Measurements from ENCODE around the gene ABCA1.
"Not testable (repeated sequence)": the region's sequence is repeated elsewhere in the genome, so short reads cannot be mapped to it uniquely, and the experiment has no call there.

The ABCA1 gene

DNA sequence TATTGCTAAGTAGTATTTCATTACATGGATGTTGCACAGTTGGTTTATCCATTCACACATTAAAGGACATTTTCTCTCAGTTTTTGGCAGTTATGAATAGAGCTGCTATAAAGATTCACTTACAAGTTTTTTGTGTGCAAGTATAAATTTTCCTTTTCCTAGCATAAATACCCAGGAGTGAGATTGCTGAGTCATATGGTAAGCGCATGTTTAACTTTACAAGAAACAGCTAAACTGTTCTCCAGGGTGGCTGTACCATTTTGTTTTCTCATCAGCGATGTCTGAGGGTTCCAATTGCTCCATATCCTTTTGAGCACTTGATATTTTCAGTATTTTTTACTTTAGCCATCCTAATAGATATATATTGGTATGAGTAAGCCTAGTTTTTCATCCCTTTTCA lies 16.4 kb upstream of the ABCA1 start:
- DNase-seq = no peak

DNA sequence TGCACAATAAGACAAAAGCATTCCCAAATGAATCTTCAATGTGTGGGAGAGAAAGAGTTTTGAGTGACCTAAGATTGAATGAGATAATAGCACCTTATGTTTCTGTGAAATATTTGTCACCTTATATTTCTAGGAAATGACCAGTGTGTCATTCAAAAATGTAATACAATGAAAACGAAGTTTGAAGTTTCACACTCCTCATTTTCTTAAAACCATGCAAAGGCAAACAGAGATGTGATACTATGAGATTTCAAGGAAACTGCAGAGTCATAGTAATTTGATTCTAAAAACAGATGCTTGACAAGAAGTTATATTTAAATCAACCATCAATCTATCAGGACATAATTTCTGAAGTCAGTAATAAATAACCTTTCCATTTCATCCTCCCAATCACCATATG lies 13.6 kb upstream of the ABCA1 start:
- DNase-seq = no peak

DNA sequence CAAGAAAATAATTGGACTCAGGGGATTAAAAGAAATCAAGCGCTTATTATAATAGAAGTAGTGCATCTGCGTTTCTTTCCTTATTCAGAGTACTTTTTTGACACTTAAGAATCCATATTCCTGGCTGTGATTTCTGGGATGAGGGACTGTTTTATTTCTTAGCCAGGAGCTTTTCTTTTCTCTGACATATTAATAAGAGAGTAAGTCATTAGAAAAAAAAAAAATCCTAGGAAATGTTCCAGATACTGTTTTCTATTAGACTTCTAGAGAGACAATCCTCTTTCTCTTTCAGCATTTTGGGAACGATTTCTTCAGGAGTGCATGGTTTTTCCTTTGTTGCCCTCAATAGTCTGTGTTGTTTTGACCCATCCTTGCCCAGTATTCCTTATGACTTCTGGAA lies 8.3 kb upstream of the ABCA1 start:
- DNase-seq = no peak

DNA sequence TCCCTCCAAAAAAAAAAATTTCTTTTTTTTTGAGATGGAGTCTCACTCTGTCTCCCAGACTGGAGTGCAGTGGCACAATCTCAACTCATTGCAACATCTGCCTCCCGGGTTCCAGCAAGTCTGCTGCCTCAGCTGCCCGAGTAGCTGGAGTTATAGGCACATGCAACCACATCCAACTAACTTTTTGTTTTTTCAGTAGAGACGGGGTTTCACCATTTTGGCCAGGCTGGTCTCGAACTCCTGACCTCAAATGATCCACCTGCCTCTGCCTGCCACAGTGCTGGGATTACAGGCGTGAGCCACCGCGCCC lies 7.5 kb upstream of the ABCA1 start:
- not testable (repeated sequence) for DNase-seq

DNA sequence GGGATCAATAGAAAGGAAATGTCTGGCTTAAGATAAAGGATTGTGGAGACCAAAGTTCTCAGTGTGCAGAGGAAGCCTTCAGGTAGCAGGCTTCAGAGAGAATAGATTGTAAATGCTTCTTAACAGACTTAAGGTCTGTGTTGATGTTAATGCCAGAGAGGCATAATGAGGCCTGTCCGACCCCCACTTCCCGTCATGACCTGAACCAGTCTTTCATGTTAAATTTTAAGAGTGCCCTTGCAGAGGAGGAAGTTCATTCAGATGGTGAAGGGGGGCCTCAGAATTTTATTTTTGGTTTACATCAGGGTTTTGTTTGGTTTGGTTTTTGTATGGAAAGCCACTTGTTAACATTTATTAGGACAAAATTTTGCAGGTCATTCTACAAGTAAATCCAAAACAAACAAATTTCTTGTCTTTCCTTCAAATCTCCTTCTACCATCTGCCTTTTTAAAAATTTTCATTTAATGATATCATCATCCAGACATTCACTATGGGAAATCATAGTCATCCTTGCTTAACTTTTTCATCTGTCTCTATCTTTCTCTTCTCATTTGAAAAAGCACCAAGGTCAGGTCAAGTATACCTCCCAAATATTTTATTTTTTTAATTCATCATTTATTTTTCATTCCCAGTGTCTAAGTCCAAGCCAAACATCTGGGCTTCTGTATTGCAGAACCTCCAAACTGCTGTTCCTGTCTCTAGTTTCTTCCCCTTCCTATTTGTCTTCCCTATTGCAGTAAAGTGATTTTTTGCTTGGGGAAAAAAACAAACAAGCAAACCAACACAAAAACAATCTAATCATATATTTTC lies 6.9 kb upstream of the ABCA1 start:
- DNase-seq = no peak

DNA sequence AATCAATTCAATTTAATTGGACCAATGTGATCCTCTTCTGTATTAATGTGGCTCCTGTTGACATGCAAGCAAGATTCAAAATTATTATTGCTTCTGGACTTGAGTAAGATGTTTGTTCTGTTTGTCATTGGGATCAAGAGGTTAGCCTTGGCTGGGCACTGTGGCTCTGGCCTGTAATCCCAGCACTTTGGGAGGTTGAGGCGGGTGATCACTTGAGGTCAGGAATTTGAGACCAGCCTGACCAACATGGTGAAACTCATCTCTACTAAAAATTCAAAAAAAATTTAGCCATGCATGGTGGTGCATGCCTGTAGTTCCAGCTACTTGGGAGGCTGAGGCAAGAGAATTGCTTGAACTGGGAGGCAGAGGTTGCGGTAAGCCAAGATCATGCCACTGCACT lies 5.1 kb upstream of the ABCA1 start:
- DNase-seq = not testable (repeated sequence)

DNA sequence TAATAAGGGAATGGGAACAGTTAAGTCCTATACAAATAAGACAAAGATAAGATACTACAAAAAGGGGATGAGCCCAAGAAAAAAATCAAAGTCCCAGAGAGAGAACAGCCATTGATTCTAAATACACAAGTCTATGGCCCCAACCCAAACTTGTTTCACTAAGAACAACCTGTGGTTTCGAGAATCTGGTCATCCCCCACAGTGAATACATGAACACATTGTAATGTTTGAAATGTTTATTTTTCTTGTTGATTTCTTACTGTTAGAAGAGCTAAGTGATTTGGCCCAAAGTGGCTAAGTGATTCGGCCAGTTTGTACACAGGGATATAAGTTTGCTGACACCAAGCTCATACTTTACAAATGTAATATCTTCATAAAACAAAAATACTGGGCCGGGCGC lies 3.3 kb upstream of the ABCA1 start:
- DNase-seq = no peak

DNA sequence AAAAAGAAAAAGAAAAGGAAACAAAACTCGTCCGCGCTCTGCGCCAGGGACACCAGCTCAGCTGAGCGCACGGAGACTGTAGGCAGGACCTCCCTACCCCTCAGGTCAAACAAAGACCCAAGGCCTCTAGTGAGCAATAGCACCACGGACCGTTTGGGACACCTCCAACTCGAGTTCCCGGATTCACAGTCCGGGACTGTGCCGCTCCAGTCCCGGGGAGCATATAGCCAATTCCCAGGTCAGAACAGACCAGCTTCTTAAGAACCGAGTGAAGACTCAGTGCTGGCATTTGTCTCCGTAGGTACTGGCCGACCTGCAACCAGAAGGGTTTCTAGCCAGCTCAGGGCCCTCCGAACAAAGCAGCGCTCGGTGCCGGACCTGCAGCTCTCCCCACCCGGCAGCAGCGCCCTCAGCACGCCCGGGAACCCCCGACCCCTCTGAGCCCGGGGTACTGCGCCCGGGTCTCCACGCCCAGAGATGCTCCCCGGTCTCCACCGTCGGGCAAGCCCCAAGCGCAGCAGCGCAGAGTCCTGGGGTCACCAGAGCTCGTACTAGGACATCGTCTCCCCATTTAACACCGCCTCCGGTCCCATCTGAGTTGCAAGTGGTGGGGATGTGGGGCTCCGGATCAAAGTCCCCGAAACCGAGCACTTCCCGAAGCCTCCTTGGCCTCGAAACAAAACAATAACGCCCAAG lies 591 bp downstream of the ABCA1 start:
- DNase-seq = peak; percentile 68

DNA sequence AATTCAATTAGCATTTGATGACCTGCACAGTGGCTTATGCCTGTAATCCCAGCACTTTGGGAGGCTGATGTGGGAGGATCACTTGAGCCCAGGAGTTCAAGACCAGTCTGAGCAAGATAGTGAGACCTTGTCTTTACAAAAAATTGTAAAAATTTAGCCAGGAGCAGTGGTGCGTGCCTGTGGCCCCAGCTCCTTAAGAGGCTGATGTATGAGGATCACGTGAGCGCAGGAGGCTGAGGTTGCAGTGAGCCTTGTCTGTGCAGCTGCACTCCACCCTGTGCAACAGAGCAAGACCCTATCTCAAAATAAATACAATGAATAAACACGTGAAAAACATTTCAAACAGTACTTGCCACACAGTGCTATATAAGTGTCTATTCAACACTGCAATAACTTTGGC lies 4.2 kb downstream of the ABCA1 start:
- no peak for DNase-seq

DNA sequence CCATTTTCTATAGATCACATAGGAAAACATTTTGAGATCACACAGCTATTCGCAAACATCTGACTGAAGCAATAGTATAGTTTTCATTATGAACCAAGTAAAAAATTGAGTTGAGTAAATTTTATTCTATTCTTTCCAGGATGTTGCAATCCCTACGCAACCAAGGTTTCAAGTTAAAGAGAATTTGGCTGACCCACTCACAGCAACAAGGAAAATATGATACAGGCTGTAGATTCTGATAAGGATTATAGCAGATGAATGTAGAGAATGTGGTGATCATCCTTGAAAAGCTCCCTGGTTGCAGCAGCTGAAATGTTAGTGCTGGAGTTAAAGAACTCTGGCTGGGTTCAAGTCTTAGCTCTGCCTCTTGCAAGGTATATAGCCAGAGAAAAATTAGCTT lies 4.7 kb downstream of the ABCA1 start:
- no peak for DNase-seq

DNA sequence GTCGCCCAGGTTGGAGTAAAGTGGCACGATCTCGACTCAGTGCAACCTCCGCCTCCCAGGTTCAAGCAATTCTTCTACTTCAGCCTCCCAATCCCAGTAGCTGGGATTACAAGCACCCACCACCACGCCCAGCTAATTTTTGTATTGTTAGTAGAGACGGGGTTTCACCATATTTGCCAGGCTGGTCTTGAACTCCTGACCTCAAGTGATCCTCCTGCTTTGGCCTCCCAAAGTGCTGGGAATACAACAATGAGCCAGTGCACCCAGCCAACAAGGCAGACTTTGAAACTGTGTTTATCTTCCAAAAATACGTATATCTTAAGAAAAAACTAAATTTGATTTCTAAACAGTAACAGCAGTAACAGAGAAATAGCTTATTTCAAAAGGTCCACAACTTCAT lies 5.2 kb downstream of the ABCA1 start:
- DNase-seq = not testable (repeated sequence)

DNA sequence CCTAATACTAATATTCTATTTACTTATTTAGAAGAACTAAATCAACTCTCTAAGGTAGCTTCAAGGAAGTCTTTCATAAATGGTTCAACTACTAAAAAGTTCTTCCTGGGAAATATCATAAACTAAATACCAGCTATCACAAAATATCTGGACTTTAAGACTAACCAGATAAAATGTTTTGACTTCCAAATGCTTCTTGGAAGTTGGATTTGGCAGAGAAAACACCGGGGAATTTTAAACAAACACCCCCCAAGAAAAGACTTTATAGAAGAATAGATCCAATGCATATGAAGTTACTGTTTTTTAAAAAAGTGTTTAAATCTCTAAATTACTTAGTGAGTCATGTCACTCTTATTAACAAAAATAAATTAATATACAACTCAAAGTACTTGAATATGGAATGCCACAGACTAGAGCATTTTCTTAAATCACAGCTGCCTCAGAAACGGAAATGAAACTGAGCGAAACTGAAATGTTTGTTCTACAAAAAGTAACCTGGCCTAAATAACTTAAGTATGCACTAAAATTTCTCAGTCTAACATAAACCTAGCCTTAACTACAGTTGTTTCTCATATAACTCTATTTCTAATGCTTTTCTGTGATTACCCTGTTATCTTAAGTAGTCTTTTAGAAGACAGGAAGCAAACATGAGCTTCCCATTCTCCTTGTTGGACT lies 6.8 kb downstream of the ABCA1 start:
- no peak for DNase-seq

DNA sequence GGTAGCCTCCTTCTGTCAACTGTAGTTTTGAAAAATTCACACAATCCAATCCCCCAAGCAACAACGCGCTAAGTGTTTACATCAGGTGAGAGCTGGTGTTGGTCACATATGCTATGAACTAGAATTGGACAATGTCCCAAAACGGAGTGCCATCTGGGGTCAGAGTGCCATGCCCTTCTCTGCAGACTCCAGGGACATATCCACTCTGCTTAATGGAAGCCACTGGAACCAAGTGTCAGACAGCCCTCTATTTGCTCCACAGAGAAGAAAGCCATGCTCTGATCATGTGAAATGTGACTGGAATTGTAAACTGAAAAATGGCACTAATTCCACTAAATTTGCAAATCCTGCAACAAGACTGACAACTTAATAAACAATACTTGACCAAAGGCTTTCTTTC lies 12.2 kb downstream of the ABCA1 start:
- no peak for DNase-seq

DNA sequence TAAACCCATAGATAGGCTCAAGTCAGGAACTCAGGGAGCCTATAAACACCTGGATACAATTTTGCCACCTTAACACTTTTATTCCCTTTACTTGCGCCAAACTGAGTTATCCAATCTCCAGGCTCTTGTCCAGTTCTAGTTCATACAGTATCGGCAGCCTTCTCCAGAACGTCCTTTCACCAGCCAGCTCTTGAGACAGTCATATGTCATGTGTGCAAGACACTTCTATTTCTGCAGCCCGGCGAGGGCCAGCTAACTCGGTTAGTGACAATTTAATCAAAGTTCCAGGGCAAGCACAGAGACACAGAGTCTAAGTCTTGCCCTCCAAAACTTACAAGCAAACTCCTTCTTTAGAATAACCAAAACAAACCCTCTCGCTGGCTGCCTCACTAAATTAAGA lies 12.9 kb downstream of the ABCA1 start:
- DNase-seq = no peak

DNA sequence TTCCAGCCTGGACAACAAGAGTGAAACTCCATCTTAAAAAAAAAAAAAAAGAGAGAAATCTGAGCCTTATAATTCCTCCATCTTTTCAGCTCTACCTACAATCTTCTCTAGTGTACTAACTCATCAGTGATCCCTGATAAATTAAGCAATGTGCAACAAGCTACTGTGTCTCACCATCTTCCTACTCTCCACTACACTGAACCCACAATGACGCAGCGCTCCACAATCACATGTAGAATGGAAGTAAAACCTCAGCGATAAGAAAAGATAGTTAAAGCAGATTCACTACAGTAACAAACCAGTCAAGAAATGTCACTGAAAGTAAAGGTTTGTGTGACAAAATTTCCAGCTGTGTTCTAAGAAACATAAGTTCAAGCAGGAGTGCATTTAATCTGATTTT lies 13.5 kb downstream of the ABCA1 start:
- DNase-seq = no peak

DNA sequence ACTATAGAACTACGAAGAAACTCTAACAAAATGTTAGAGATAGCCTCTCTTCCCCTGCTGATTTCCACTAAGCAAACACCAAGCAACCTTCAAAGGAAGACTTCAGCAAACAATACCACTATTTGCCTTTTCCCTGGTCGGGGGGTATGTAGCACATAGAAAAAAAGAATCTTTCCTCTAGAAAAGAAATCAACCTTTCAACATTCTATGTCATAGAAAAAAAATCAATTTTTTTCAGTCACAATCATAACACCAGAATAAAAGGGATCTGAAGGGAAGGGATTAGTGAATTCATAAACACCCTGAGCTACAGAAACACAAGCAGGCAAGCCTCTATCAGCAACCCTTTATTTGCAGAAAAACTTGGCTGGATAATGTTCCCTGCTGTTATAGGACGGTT lies 15.3 kb downstream of the ABCA1 start:
- DNase-seq = no peak

DNA sequence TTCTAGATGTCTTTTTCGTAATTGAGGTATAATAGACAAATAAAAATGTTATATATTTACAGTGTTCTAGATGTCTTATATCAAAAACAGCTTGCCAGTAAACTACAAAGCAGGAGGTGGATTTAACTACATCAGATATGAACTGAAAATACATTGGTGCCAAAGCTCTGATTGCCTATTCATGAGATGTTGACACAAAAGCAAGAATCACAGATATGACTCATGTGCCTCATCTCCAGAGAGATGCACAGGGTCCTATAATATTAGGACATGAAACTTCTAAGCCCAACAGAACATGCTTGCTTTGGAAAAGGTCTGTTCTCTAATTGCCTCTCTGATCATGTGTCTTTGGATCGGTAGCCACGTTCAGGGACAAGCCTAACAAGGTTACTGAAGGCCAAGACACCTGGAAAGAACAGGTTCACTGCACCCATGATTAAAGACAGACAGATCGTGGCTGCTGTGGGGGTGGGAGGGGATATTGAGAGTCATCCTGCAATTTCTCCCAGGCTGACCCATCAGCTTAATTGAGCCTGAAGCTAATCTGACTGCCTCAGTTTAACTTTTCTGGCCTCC lies 16.8 kb downstream of the ABCA1 start:
- DNase-seq = no peak

DNA sequence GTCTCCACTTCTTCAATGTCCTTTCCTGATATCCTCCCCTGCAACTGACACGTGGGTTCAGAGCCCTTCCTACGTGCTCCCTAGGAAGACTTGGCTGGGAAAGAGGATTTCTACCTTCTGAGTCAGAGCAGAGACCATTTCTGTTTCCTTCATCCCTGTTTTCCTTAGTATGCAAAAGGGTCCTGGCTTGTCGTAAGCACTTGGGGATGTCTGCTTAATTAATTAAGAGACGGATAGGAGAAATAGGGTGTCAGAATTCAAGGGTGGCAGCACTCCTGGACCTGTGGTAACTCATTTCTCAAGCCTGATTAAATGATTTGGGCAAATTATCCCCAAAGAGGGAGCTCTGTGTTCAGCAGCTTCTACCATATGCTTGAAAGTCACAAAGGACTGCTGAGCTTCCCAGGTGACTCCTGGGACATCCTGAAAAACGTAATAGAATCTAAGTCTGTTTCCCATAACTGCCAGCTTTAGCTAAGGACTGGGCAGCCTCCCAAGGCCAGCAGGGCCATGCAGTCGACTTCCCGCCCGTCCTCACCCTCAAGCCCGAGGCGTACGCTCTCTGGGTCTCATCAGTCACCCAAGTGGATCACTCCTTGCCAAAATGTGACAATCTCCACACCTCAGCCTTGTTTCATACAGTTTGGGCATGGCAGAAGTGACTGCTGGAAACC lies 20.5 kb downstream of the ABCA1 start:
- DNase-seq = no peak

DNA sequence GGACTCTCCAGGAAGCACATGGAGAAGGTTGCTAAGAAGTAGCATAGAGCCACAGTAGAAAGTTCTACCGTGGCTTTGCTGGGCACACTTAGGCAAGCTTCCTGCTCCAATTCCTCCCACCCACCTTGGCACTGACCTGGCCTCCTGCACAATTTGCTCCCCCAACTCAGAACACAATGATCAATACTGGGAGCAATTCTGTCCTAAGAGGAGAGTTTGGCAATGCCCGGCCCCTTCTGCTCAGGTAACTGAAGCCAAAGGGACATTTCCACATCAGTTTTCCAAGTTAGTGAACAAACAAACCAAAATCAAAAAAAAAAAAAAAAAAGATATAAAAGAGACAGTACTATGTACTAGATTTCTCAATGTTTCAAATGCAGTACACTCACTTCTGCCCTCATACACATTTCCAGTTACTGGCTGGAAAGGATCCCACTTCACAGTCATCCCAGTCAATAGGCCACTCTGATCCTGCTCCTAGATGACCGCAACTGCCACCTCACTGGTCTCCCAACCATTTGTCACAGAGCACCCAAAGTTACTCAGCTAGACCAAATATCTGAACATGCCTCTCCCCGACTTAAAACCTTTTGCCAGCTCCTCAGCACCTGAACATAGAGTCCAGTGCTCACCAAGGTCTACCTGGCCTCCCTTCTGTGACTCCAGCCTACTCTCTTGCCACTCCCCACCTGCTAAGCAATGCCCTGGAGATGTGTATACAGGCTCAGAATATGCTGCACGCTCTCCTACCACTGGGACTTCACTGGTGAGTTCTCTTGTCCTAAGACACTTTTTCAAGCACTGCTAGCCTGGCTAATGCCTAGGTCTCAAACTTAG lies 21.3 kb downstream of the ABCA1 start:
- no peak for DNase-seq

DNA sequence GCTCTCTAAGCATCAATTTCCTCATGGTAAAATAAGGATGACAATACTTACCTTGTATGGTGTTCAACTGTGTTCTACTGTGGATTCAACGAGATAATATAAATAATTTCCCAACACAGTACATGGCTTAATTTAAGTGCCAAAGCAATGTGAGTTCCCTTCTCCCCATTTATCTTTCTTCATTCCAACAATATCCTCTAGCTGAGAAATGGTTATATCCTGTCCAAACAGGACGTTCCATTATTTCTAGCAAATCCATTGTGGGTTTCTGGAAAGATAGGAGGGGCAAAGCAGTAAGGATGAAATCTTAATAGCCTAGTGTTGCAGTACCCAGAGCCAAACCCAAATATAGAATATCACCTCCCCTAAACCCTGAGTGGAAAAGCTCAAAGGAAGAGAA lies 22.0 kb downstream of the ABCA1 start:
- DNase-seq = no peak

DNA sequence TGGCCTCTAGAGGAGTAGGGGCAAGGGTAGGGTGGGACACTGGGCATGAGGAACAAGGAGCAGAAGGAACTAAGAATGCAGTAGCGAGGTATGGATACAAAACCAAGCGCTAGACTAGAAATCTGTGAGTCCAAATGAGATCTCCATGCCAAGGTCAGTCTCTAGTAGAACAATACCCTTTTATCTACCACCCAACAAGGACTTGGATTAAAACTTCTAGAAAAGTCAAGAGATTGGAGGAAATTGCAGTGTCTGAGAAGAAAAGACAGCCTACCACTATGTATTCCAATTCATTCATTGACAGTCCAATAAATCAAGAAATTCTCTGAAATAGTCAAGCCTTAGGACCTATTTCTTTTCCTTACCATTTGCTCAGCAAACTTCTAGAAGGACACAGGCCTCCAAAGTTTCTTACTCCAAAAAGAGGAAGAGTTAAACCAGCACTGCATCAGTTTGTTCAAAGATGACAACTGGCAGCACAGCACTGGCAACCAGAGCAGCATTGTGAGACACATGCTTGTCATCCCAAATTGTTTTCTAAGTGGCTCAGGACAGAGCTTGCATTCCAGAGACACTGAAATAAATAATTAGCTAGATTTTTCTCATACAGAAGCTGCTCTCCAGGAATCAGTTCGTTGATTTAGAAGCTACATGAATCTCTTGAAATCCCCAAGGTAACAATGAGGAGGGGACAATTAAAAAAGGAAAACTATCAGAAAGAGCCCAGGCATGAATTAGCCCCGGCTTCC lies 22.6 kb downstream of the ABCA1 start:
- no peak for DNase-seq

DNA sequence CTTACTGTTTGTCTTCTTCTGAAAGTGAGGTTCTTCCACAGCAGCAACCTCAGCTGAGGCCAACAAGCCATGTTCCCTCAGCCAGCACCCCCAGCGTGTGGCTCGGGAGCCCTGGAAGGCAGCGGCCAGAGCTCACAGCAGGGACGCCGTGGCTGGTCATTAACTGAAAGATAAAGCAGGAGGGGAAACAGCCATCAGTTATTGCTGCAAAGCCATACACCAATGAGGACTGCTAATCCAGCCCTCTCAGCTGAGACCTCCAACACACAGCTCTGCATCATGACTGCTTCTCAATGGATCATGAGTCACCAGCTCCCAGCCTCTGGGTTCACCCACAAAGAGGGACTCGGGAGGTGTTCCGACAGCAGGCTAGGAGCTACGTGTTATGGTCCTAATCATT lies 24.3 kb downstream of the ABCA1 start:
- DNase-seq = no peak

Measured in right forelimb (tissue), 1 donor.